Hepatocyte (in vitro differentiated cells): ENCODE results near the gene HSF2.

Source experiments
- EZH2 ChIP-seq: fragments of 200-600 bp; sonication (generic); IDR thresholded peaks from 2 replicates; pipeline ENCODE4 v1.6.1; 2016; ENCODE audit warnings: antibody characterized with exemption, mild to moderate bottlenecking, borderline replicate concordance
- TF ChIP-seq, protein P1 (sequence below): fragments of 200-600 bp; sonication (generic); IDR thresholded peaks from 2 replicates; pipeline ENCODE4 v1.5.1; 2016; ENCODE audit warnings: antibody characterized with exemption, mild to moderate bottlenecking; ENCODE audit not compliant: poor library complexity

DNA sequence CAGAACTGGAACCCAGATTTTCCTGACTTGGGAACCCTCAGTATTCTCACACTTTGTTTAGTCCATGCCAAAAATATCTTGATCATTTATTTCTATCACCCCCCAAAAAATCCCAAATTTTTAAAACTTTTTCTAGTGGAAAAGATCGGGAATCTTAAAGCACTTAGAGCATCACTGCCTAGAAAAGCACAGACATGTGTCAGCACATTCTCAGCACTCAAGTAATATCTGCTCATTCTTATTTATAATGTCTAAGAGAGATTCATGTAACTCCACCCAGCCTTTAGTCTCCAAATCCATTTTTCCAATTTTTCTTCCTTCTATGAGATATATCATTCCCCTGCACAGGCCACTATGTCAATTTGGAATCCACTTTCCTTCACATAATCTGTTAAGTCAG lies 29.9 kb upstream of the HSF2 start:
- TF ChIP-seq EZH2: no peak
- TF ChIP-seq, protein P1, sequence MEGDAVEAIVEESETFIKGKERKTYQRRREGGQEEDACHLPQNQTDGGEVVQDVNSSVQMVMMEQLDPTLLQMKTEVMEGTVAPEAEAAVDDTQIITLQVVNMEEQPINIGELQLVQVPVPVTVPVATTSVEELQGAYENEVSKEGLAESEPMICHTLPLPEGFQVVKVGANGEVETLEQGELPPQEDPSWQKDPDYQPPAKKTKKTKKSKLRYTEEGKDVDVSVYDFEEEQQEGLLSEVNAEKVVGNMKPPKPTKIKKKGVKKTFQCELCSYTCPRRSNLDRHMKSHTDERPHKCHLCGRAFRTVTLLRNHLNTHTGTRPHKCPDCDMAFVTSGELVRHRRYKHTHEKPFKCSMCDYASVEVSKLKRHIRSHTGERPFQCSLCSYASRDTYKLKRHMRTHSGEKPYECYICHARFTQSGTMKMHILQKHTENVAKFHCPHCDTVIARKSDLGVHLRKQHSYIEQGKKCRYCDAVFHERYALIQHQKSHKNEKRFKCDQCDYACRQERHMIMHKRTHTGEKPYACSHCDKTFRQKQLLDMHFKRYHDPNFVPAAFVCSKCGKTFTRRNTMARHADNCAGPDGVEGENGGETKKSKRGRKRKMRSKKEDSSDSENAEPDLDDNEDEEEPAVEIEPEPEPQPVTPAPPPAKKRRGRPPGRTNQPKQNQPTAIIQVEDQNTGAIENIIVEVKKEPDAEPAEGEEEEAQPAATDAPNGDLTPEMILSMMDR: no peak
